Measurements from ENCODE around the gene MTARC2.

GRCh38 chr1:220741825-220742224 lies 6.3 kb upstream of the MTARC2 start:
- TF ChIP-seq, protein P1, sequence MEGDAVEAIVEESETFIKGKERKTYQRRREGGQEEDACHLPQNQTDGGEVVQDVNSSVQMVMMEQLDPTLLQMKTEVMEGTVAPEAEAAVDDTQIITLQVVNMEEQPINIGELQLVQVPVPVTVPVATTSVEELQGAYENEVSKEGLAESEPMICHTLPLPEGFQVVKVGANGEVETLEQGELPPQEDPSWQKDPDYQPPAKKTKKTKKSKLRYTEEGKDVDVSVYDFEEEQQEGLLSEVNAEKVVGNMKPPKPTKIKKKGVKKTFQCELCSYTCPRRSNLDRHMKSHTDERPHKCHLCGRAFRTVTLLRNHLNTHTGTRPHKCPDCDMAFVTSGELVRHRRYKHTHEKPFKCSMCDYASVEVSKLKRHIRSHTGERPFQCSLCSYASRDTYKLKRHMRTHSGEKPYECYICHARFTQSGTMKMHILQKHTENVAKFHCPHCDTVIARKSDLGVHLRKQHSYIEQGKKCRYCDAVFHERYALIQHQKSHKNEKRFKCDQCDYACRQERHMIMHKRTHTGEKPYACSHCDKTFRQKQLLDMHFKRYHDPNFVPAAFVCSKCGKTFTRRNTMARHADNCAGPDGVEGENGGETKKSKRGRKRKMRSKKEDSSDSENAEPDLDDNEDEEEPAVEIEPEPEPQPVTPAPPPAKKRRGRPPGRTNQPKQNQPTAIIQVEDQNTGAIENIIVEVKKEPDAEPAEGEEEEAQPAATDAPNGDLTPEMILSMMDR (optimal IDR thresholded peaks at IDR 0.05 in 1 of 3, IDR thresholded peaks at IDR 0.05 in 1 of 3, conservative IDR thresholded peaks at IDR 0.05 in 1 of 3; ENCODE audit: extremely low read depth in 1 of 3, insufficient read depth in 2 of 3, low read length in 3 of 3), result no peak
- no peak for TF ChIP-seq EZH2 (IDR thresholded peaks at IDR 0.05; ENCODE audit: low read length)

All from keratinocyte (primary cell).